ENCODE measurements around the gene SUSD3. TPM values are rescaled to one million over a fixed set of nuclear protein-coding genes. Genes with fewer than 3 reads are reported as not detected.

SUSD3 gene
- total and polyA plus RNA-seq, 3 experiments from 2014 or later: 11.3 to 103 (median 12.3) TPM

DNA sequence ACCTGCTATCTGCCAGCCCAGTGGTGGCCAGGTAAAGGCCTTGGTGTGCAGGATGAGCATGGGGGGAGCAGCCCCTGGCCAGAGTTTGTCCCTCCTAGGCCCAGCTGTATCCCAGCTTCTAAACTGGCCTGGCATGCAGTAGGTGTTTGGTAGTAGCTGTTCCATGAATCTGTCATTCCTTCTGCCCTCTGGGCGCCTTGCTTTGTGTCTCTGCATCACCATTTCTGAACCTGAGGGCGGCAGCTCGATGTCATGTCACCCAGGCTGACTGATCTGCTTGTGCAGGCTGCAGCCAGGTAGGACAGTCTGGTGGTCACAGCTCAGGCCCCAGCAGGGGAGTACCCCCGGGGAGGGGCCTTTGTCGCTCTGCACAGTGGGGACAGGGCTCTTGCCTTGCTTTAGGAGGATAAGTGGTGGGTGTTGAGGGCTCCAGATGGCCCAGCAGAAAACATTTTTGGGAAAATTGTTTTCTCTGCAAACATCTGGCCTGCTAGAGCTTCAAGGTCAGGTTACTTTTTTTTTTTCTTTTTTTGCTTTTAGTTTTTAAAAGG, 4.6 kb upstream of the SUSD3 start:
- Mint-ChIP-seq H3K9me3 (no peaks in the 10 kb centered on the region), H3K27me3 (no peaks in the 10 kb centered on the region), H3K4me1 (peaks cover 32 to 58% (median 33%) of the 10 kb centered on the region in 3 donors), H3K36me3 (no peaks in the 10 kb centered on the region), H3K4me3 (no peak overlapping the region), H3K27ac (peak overlapping the region in 5 of 8 donors; percentile 35 to 84 (median 47))
- Histone ChIP-seq H3K4me1 (ENCODE audit: insufficient read depth, low read length) (peaks cover 8% of the 10 kb centered on the region), H3K27ac (ENCODE audit: low read depth, low read length) (no peak overlapping the region), H3K9me3 (ENCODE audit: low read length) (no peaks in the 10 kb centered on the region), H3K4me3 (ENCODE audit: low read length) (no peak overlapping the region), H3K36me3 (ENCODE audit: insufficient read depth, low read length) (no peaks in the 10 kb centered on the region), H3K27me3 (ENCODE audit: insufficient read depth, low read length, poor library complexity, severe bottlenecking) (no peaks in the 10 kb centered on the region)
- no peak for DNase-seq
- ChIA-PET POLR2A (interaction anchor here (4.4 kb wide), 1 partner anchor 11 kb away, joined by 19 read pairs; no protein-coding TSS in a partner anchor), CTCF (interaction anchor here (0.7 to 4.9 kb wide), 7 partner anchors 11 to 72 kb away, joined by 3 to 23 read pairs (median 3); no protein-coding TSS in a partner anchor)

DNA sequence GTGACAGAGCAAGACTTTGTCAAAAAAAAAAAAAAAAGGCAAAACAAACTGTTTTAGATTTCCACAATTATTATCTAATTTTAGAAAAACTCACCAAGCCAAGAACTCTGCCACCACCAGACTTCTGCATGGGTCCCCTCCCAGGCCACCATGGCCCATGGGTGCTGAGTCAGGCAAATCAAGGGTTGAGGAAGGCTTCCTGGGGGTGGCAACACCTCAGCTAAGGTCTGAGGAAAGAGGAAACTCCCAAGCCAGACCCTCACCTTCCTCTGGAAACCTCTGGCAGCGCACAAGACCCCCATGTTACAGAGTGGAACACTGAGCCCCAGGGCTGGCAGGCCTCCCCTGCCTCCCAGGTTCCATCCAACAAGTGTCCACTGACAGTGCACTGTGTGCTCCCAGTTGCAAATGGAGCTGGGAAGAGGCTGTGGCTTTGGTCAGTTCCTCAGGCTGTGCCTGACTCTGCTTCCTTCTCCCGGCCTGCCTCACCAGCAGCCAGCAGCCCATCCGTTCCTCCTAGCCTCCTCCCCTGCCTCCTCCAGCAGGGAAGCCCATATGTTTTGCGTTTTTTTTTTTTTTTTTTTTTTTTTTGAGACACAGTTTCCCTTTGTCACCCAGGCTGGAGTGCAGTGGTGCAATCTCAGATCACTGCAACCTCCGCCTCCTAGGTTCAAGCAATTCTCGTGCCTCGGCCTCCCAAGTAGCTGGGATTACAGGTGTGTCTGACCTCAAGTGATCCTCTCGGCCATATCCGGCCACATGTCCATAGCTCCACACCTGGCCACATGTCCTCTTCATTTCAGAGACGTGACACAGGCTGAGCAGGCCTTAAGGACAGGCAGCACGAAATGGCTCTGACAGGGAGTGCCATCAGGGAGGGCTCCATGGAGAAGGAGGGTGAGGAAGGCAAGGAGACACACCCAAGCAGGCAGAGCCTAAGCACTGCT, 3.5 kb upstream of the SUSD3 start:
- Mint-ChIP-seq H3K27me3 (no peaks in the 10 kb centered on the region), H3K4me1 (peaks cover 35 to 60% (median 41%) of the 10 kb centered on the region in 3 donors), H3K9me3 (no peaks in the 10 kb centered on the region), H3K36me3 (peaks cover 0 to 5% (median 0%) of the 10 kb centered on the region in 3 donors), H3K4me3 (peak overlapping the region in 1 of 7 donors; percentile 40), H3K27ac (peak overlapping the region; percentile 24 to 90 (median 74))
- ChIA-PET POLR2A (interaction anchor here (1.1 kb wide), 1 partner anchor 9 kb away, joined by 5 read pairs; no protein-coding TSS in a partner anchor), CTCF (interaction anchor here (0.7 to 4.9 kb wide), 5 partner anchors 9 to 71 kb away, joined by 3 to 23 read pairs (median 3); no protein-coding TSS in a partner anchor)
- Histone ChIP-seq H3K4me3 (ENCODE audit: low read length) (no peak overlapping the region), H3K27ac (ENCODE audit: low read depth, low read length) (no peak overlapping the region), H3K4me1 (ENCODE audit: insufficient read depth, low read length) (peaks cover 16% of the 10 kb centered on the region), H3K9me3 (ENCODE audit: low read length) (no peaks in the 10 kb centered on the region), H3K36me3 (ENCODE audit: insufficient read depth, low read length) (no peaks in the 10 kb centered on the region), H3K27me3 (ENCODE audit: insufficient read depth, low read length, poor library complexity, severe bottlenecking) (no peaks in the 10 kb centered on the region)
- DNase-seq: no peak

- Histone ChIP-seq H3K27me3 (ENCODE audit: insufficient read depth, low read length, poor library complexity, severe bottlenecking) (no peaks in the 10 kb centered on the region), H3K9me3 (ENCODE audit: low read length) (no peaks in the 10 kb centered on the region), H3K36me3 (ENCODE audit: insufficient read depth, low read length) (no peaks in the 10 kb centered on the region), H3K4me3 (ENCODE audit: low read length) (no peak overlapping the region), H3K4me1 (ENCODE audit: insufficient read depth, low read length) (peaks cover 37% of the 10 kb centered on the region), H3K27ac (ENCODE audit: low read depth, low read length) (no peak overlapping the region)
- no peak for DNase-seq
- no peaks in the 10 kb centered on the region for H3K27me3 Mint-ChIP-seq
- peak overlapping the region; percentile 71 to 96 (median 92) for H3K27ac Mint-ChIP-seq
- ChIA-PET CTCF (no interaction called here), POLR2A (no interaction called here)
- H3K4me3 Mint-ChIP-seq: peak overlapping the region; percentile 32 to 87 (median 53)
- peaks cover 0 to 7% (median 0%) of the 10 kb centered on the region in 3 donors for H3K36me3 Mint-ChIP-seq
- H3K9me3 Mint-ChIP-seq: no peaks in the 10 kb centered on the region
- peaks cover 56 to 82% (median 59%) of the 10 kb centered on the region in 3 donors for H3K4me1 Mint-ChIP-seq
These were observed 1.3 kb upstream of the SUSD3 start for GRCh38 chr9:93057042-93057702.

DNA sequence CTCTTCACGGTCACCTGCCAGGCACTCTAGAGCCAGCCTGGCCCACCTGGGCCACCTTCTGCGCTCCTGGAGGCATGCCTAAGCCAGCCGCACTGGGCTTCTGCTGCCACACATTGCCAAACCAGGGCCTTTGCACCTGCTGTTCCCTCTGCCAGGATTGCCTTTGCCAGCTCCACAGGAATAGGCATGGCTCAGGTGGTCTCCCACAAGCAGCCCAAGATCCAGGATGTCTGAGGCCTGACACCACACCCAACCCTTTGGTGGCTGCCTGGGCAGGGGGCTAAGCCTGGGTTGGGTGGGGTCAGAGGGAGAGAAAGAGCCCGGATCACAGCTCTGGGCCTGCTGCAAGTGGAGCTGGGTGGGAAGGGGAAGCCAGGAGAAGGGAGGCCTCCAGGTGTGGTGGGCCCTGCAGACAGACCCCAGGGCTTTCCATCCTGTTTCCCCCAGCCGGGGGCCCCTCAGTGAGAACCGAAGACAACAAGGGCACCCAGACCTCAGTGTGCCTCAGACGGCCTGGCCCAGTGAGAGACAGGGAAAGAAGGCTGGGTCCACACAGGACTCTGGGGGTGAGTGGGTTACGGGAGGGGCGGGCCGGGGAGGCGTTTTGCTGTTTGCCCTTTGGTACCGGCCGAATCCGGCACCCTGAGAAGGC, 672 bp upstream of the SUSD3 start:
- Histone ChIP-seq H3K27me3 (ENCODE audit: insufficient read depth, low read length, poor library complexity, severe bottlenecking) (no peaks in the 10 kb centered on the region), H3K36me3 (ENCODE audit: insufficient read depth, low read length) (no peaks in the 10 kb centered on the region), H3K4me1 (ENCODE audit: insufficient read depth, low read length) (peaks cover 44% of the 10 kb centered on the region), H3K27ac (ENCODE audit: low read depth, low read length) (peak overlapping the region; percentile 22), H3K9me3 (ENCODE audit: low read length) (no peaks in the 10 kb centered on the region), H3K4me3 (ENCODE audit: low read length) (no peak overlapping the region)
- peak overlapping the region; percentile 71 to 96 (median 92) for H3K27ac Mint-ChIP-seq
- H3K4me1 Mint-ChIP-seq: peaks cover 62 to 88% (median 65%) of the 10 kb centered on the region in 3 donors
- peak in 2 of 5 donors; percentile 26 to 35 for DNase-seq
- CTCF ChIA-PET: no interaction called here
- H3K27me3 Mint-ChIP-seq: no peaks in the 10 kb centered on the region
- peak overlapping the region; percentile 53 to 87 (median 78) for H3K4me3 Mint-ChIP-seq
- no peaks in the 10 kb centered on the region for H3K9me3 Mint-ChIP-seq
- POLR2A ChIA-PET: no interaction called here
- H3K36me3 Mint-ChIP-seq: peaks cover 0 to 10% (median 0%) of the 10 kb centered on the region in 3 donors

GRCh38 chr9:93059011-93059714, 662 bp downstream of the SUSD3 start:
- Mint-ChIP-seq H3K4me1 (peaks cover 64 to 88% (median 66%) of the 10 kb centered on the region in 3 donors), H3K9me3 (no peaks in the 10 kb centered on the region), H3K27me3 (no peaks in the 10 kb centered on the region), H3K27ac (peak overlapping the region; percentile 93 to 99 (median 95)), H3K4me3 (peak overlapping the region; percentile 90 to 98 (median 92)), H3K36me3 (peaks cover 0 to 12% (median 0%) of the 10 kb centered on the region in 3 donors)
- peaks cover 57% of the 10 kb centered on the region for H3K4me1 ChIP-seq (ENCODE audit: insufficient read depth, low read length)
- ChIA-PET POLR2A (interaction anchor here (0.6 to 2.0 kb wide), 9 partner anchors 12 to 95 kb away, joined by 3 to 9 read pairs (median 4); no protein-coding TSS in a partner anchor), CTCF (interaction anchor here (1.1 to 2.1 kb wide), 5 partner anchors 9 to 38 kb away, joined by 3 to 10 read pairs (median 6); no protein-coding TSS in a partner anchor)
- DNase-seq: peak in 2 of 5 donors; percentile 18 to 43
- no peaks in the 10 kb centered on the region for H3K27me3 ChIP-seq (ENCODE audit: insufficient read depth, low read length, poor library complexity, severe bottlenecking)
- H3K9me3 ChIP-seq (ENCODE audit: low read length): no peaks in the 10 kb centered on the region
- peak overlapping the region; percentile 72 for H3K4me3 ChIP-seq (ENCODE audit: low read length)
- no peaks in the 10 kb centered on the region for H3K36me3 ChIP-seq (ENCODE audit: insufficient read depth, low read length)
- H3K27ac ChIP-seq (ENCODE audit: low read depth, low read length): peak overlapping the region; percentile 71

DNA sequence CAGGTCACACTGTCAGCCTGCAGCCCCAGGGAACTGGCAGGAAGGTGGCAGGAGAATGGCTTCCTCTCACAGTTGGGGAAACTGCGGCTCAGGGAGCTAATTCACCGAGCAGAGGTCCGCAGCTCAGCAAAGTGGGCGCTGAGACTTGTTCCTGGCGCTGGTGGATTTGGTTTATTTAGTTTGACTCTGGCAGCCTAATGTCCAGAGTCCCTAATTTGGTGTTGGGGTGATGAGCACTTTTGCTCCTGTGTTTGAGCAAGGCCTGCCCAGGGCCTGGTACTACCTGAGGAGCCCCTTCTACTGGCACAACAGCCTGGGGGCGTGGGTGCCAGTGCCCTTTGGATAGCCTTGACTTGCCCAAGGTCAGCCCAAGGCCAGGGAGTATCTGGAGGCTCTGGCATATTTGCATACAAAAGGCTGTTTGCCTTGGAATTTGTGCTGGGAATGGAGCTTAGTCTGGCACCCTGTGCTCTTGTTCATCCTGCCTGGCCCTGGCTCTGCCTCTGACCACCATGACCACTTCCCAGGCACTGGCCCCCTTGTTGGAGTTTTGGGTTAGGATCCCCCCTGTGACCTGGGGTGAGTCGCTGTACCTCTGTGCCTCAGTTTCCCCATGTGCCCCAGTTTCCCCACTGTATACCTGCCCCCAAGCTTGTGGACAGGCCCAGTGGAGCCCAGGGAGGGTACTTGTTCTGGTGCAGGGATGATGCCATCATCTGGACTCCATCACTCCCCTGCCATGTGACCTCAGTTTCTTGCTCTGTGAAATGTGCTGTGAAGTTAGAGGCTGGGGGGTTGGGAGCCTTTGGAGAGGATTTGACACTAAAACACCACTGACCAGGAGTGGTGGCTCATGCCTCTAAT, 1.4 kb downstream of the SUSD3 start:
- Mint-ChIP-seq H3K27me3 (peaks cover 0 to 2% of the 10 kb centered on the region in 2 donors), H3K27ac (peak overlapping the region; percentile 93 to 99 (median 95)), H3K4me1 (peaks cover 70 to 89% (median 73%) of the 10 kb centered on the region in 3 donors), H3K9me3 (peaks cover 0 to 2% (median 0%) of the 10 kb centered on the region in 5 donors), H3K36me3 (peaks cover 0 to 18% (median 3%) of the 10 kb centered on the region in 3 donors), H3K4me3 (peak overlapping the region; percentile 90 to 98 (median 92))
- CTCF ChIA-PET: interaction anchor here (1.0 to 2.1 kb wide), 10 partner anchors 10 to 103 kb away, joined by 3 to 10 read pairs (median 4); no protein-coding TSS in a partner anchor
- peaks cover 64% of the 10 kb centered on the region for H3K4me1 ChIP-seq (ENCODE audit: insufficient read depth, low read length)
- peak overlapping the region; percentile 71 for H3K27ac ChIP-seq (ENCODE audit: low read depth, low read length)
- H3K9me3 ChIP-seq (ENCODE audit: low read length): no peaks in the 10 kb centered on the region
- POLR2A ChIA-PET: interaction anchor here (0.6 to 2.0 kb wide), 10 partner anchors 19 to 107 kb away, joined by 3 to 9 read pairs (median 4); no protein-coding TSS in a partner anchor
- no peak for DNase-seq
- H3K27me3 ChIP-seq (ENCODE audit: insufficient read depth, low read length, poor library complexity, severe bottlenecking): no peaks in the 10 kb centered on the region
- no peaks in the 10 kb centered on the region for H3K36me3 ChIP-seq (ENCODE audit: insufficient read depth, low read length)
- H3K4me3 ChIP-seq (ENCODE audit: low read length): peak overlapping the region; percentile 72

Data from CD8-positive, alpha-beta memory T cell (primary cell).